CD4-positive, alpha-beta memory T cell (primary cell): Measurements from ENCODE around the gene DNAJC4. TPM values are rescaled to one million over a fixed set of nuclear protein-coding genes. Genes with fewer than 3 reads are reported as not detected.

ENCODE experiments used
- CTCF ChIA-PET: fragments of 350-600 bp; sonication (Branson Sonifier 250); formaldehyde crosslinking; loops from one replicate; lab custom pipeline; 2021; ENCODE audit warnings: inconsistent platforms; ENCODE audit not compliant: partially characterized antibody; lab: Charles Lee
- POLR2A ChIA-PET: fragments of 350-600 bp; sonication (Branson Sonifier 250); formaldehyde crosslinking; loops from one replicate; lab custom pipeline; 2021; ENCODE audit not compliant: partially characterized antibody; lab: Charles Lee
- DNase-seq, 5 donors: peaks; one replicate each; pipeline versions ENCODE4 v3.0.0 to v3.0.0-alpha.2; 2020 to 2022; ENCODE audit warnings: mixed read lengths in 1 of 5
- H3K27ac ChIP-seq: one replicate; pipeline ENCODE4 v1.7.0; 2013; ENCODE audit warnings: low read depth, low read length
- H3K27me3 ChIP-seq: 2 replicates; pipeline ENCODE4 v1.7.0; 2013; ENCODE audit warnings: mild to moderate bottlenecking, low read length, moderate library complexity; ENCODE audit not compliant: insufficient read depth
- H3K36me3 ChIP-seq: 2 replicates; pipeline ENCODE4 v1.7.0; 2013; ENCODE audit warnings: mild to moderate bottlenecking, low read length, moderate library complexity; ENCODE audit not compliant: insufficient read depth
- H3K4me1 ChIP-seq: 2 replicates; pipeline ENCODE4 v1.7.0; 2013; ENCODE audit warnings: mild to moderate bottlenecking, low read length, moderate library complexity; ENCODE audit not compliant: insufficient read depth
- H3K4me3 ChIP-seq, 2 donors: one replicate each; pipeline ENCODE4 v1.7.0; 2013; ENCODE audit warnings: low read length in 2 of 2, mild to moderate bottlenecking in 1 of 2
- H3K9me3 ChIP-seq, 2 donors: one replicate each; pipeline ENCODE4 v1.7.0; 2013; ENCODE audit warnings: low read length in 2 of 2, control low read depth in 1 of 2; ENCODE audit not compliant: control insufficient read depth in 1 of 2
- H3K27ac Mint-ChIP-seq, 7 donors: one replicate each; pipeline ENCODE4 v1.8.0; 2020 to 2021; ENCODE audit warnings: mixed read lengths in 7 of 7, mild to moderate bottlenecking in 6 of 7, inconsistent platforms in 3 of 7, moderate library complexity in 3 of 7
- H3K27me3 Mint-ChIP-seq, 2 donors: one replicate each; pipeline ENCODE4 v1.8.0; 2020 to 2021; ENCODE audit warnings: mixed read lengths in 2 of 2
- H3K36me3 Mint-ChIP-seq, 2 donors: one replicate each; pipeline ENCODE4 v1.8.0; 2020 to 2021; ENCODE audit warnings: mixed read lengths in 2 of 2, inconsistent platforms in 1 of 2, mild to moderate bottlenecking in 1 of 2
- H3K4me1 Mint-ChIP-seq, 4 donors: one replicate each; pipeline ENCODE4 v1.8.0; 2020 to 2021; ENCODE audit warnings: mixed read lengths in 4 of 4, mild to moderate bottlenecking in 1 of 4
- H3K4me3 Mint-ChIP-seq, 8 donors: one replicate each; pipeline ENCODE4 v1.8.0; 2020 to 2021; ENCODE audit warnings: mixed read lengths in 8 of 8, mild to moderate bottlenecking in 7 of 8, moderate library complexity in 6 of 8, inconsistent platforms in 3 of 8
- H3K9me3 Mint-ChIP-seq, 8 donors: one replicate each; pipeline ENCODE4 v1.8.0; 2020 to 2021; ENCODE audit warnings: mixed read lengths in 8 of 8, mild to moderate bottlenecking in 5 of 8, inconsistent platforms in 3 of 8, moderate library complexity in 1 of 8
- intact Hi-C: fragments of 100-400 bp; cut with micrococcal nuclease; formaldehyde crosslinking; loops from one replicate; pipeline ENCODE4 v1.15.1; 2023
- polyA plus RNA-seq, 2 donors: library from polyadenylated mRNA; unstranded; fragments of 300-500 nt; fragmentation: Illumina TruSeq; gene quantifications; one replicate each; pipeline ENCODE4 v1.2.3, GENCODE V29; 2021
- total RNA-seq, 2 experiments: library from RNA; stranded (reverse); gene quantifications; one replicate each; pipeline ENCODE4 v1.2.3, GENCODE V29; 2021

DNAJC4 gene
- total and polyA plus RNA-seq, 4 experiments from 2014 or later, result 15.6 to 64.5 (median 42.1) TPM

DNA sequence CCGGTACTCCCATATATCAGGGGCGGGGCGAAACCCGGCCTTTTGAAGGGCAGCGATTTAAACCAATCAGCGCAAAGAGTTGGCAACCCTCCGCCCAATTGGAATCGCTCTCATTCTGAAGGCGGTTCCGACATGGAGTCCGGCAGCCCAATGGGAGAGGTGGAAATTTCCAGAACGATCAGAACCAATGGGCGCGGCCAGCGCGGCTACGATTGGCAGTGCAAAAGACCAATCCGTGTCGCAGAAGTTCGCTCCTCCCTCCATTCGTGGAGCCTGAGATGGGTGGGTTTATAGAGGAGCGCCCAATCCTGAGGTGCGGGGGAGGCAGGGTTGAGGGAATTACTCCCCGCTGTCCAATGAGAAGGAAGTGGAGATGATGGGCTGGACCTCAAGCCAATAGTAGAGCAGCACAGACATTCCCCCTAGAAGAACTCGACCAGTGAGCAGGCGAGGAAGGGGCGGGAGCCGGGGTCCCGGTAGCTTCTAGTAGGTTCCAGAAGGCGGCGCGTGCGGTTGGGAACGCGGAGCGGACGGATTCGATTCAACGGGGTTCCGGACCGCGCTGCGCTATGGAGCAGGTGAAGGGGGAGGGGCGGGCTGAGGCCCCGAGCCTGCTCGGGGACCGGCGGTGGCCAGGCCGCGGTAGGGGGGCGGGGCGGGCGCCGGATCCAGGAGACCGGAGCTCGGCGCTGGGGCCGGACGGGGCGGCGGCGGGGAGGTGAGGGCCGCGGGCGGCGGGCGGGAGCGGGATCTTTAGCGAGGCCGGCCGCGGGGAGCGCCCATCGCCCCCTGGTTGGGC lies 44.5 kb upstream of the DNAJC4 start, which contains the start of gene STIP1:
STIP1 (plus strand) TSS at position 479 of the 799 bp plus-strand sequence; CDS start at position 570, 91 bp downstream.
- peak within 1 kb of the TSS; percentile 64 to 71 for H3K4me3 ChIP-seq
- H3K27ac Mint-ChIP-seq, result peak within 1 kb of the TSS; percentile 91 to 98 (median 97)

DNA sequence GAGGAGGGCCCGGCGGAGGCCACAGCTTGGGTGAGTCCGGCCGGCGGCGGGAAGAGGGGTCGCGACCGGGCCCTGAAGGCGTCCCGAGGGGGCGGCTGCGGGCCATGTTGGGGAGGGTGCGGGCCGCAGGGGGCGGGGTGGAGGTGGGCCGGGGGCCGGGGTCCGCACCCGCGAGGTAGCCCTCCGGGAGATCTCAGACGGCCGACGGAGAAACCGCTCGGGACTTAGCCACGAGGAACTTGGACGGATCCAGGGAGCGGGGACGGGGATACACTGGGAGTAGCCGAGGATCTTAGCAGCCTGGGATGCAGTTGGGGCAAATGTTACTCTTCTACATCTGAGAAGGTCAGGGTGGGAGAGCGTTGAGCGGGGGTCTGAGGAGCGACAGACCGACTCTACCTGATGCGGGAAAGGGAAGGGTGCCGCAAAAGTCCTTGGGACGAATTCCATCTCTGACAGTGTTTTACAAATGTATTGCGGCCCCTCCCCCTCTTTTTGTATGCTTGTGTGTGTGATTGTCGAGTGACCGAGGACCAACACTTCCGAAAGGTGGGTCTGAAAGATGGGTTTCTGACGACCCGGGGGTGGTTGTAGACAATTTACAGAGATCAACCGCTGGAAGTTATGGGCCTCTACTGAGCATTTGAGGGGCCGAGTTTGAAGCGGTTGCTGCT lies 43.7 kb upstream of the DNAJC4 start:
- intact Hi-C loops, result loop anchor here (1.0 to 5.0 kb wide), 4 partner anchors 40 to 504 kb away; partner anchors contain the start of genes FKBP2, NUDT22, OTUB1 and RTN3
- Mint-ChIP-seq H3K4me1 (peaks cover 11 to 51% (median 32%) of the 10 kb centered on the region in 4 donors), H3K9me3 (peaks cover 0 to 3% (median 0%) of the 10 kb centered on the region in 8 donors), H3K36me3 (peaks cover 0 to 12% of the 10 kb centered on the region in 2 donors), H3K4me3 (no peak overlapping the region), H3K27ac (peak overlapping the region in 1 of 7 donors; percentile 91), H3K27me3 (no peaks in the 10 kb centered on the region)
- ChIA-PET POLR2A (interaction anchor here (0.8 to 6.0 kb wide), 31 partner anchors 10 to 1355 kb away, joined by 3 to 128 read pairs (median 5); partner anchors contain the start of genes BAD, CCDC88B, COX8A and ESRRA), CTCF (interaction anchor here (1.0 to 8.3 kb wide), 8 partner anchors 9 to 131 kb away, joined by 3 to 106 read pairs (median 4); partner anchors contain the start of genes CATSPERZ, FERMT3, PRDX5 and TRMT112)
- peak; percentile 28 to 64 (median 36) for DNase-seq
- H3K27ac ChIP-seq, result no peak overlapping the region
- no peaks in the 10 kb centered on the region for H3K27me3 ChIP-seq
- H3K9me3 ChIP-seq, result no peaks in the 10 kb centered on the region
- H3K4me1 ChIP-seq, result peaks cover 30% of the 10 kb centered on the region
- H3K36me3 ChIP-seq, result no peaks in the 10 kb centered on the region
- no peak overlapping the region for H3K4me3 ChIP-seq

More for the DNA sequence above, 44.5 kb upstream of the DNAJC4 start, which contains the start of gene STIP1:
- Histone ChIP-seq H3K27me3 (no peaks in the 10 kb centered on the region), H3K36me3 (no peaks in the 10 kb centered on the region), H3K27ac (peak within 1 kb of the TSS; percentile 79), H3K9me3 (no peaks in the 10 kb centered on the region), H3K4me1 (peaks cover 29% of the 10 kb centered on the region)
- Mint-ChIP-seq H3K9me3 (peaks cover 0 to 3% (median 0%) of the 10 kb centered on the region in 8 donors), H3K4me3 (peak within 1 kb of the TSS; percentile 95 to 99 (median 97)), H3K4me1 (peaks cover 11 to 52% (median 33%) of the 10 kb centered on the region in 4 donors), H3K36me3 (peaks cover 0 to 12% of the 10 kb centered on the region in 2 donors), H3K27me3 (no peaks in the 10 kb centered on the region)
- intact Hi-C loops, result loop anchor here (1.0 to 5.0 kb wide), 9 partner anchors 18 to 504 kb away; partner anchors contain the start of genes ESRRA, FKBP2, GPR137 and MACROD1
- POLR2A ChIA-PET, result interaction anchor here (0.7 to 6.0 kb wide), 33 partner anchors 10 to 1354 kb away, joined by 3 to 128 read pairs (median 5); partner anchors contain the start of genes BAD, CATSPERZ, CCDC88B and COX8A
- peak; percentile 99 to 100 (median 99) for DNase-seq
- CTCF ChIA-PET, result interaction anchor here (1.0 to 8.3 kb wide), 7 partner anchors 9 to 132 kb away, joined by 3 to 106 read pairs (median 4); partner anchors contain the start of genes CATSPERZ, DNAJC4, FERMT3 and PRDX5

DNA sequence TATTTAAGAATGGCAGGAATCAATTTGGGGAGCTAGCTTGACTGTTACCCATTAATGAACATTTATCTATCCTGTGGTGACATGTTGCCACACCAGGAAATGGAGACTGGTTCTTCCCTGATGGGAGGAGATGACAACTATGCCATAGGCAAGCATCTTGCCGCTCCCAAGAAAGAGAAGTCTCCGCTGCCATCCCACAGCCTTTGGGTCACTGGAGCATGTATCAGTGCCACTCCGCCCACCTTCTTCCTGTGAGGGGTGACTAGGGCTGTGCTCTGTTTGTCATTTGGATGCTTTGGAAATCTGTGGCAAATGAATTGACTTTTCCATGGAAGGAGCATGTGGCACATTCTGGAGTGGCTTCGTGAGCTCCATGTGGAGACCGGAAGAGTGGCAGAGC lies 37.9 kb upstream of the DNAJC4 start:
- no peaks in the 10 kb centered on the region for H3K27me3 Mint-ChIP-seq
- CTCF ChIA-PET, result interaction anchor here (0.8 to 8.3 kb wide), 7 partner anchors 13 to 150 kb away, joined by 3 to 106 read pairs (median 9); partner anchors contain the start of genes CATSPERZ and FERMT3
- Histone ChIP-seq H3K27me3 (no peaks in the 10 kb centered on the region), H3K36me3 (peaks cover 49% of the 10 kb centered on the region), H3K4me3 (no peak overlapping the region), H3K27ac (no peak overlapping the region), H3K4me1 (peaks cover 16% of the 10 kb centered on the region), H3K9me3 (no peaks in the 10 kb centered on the region)
- no peak overlapping the region for H3K4me3 Mint-ChIP-seq
- POLR2A ChIA-PET, result interaction anchor here (0.7 to 1.5 kb wide), 2 partner anchors 12 to 108 kb away, joined by 3 read pairs; partner anchors contain the start of gene CATSPERZ
- H3K9me3 Mint-ChIP-seq, result no peaks in the 10 kb centered on the region
- peaks cover 8 to 45% (median 18%) of the 10 kb centered on the region in 4 donors for H3K4me1 Mint-ChIP-seq
- intact Hi-C loops, result no loop called here
- H3K36me3 Mint-ChIP-seq, result peaks cover 29 to 52% of the 10 kb centered on the region in 2 donors
- no peak overlapping the region for H3K27ac Mint-ChIP-seq
- DNase-seq, result no peak

DNA sequence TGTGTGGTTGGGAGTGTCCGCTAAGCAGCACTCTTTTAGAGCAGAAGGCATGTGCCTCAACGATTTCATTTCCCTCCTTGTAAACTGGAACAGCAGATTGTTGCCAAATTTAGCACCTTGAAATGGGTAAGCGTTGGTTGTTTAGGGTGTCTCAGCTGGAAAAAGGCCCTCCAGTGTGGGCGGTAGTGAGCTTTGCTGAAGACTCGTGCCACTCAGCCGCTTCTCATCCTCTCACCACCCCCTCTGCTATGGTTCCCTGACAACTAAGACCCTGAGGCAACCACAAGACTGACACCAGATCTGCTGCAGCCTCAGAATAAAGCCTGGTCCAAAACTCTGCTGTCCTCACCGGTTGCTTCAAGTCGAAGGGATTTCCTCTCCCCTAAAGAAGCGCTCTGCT lies 33.7 kb upstream of the DNAJC4 start:
- Mint-ChIP-seq H3K9me3 (no peaks in the 10 kb centered on the region), H3K4me3 (no peak overlapping the region), H3K27me3 (no peaks in the 10 kb centered on the region), H3K27ac (peak overlapping the region in 2 of 7 donors; percentile 68 to 70), H3K4me1 (peaks cover 6 to 18% (median 10%) of the 10 kb centered on the region in 4 donors), H3K36me3 (peaks cover 42 to 70% of the 10 kb centered on the region in 2 donors)
- no peak overlapping the region for H3K27ac ChIP-seq
- H3K27me3 ChIP-seq, result no peaks in the 10 kb centered on the region
- H3K9me3 ChIP-seq, result no peaks in the 10 kb centered on the region
- peaks cover 5% of the 10 kb centered on the region for H3K4me1 ChIP-seq
- peaks cover 78% of the 10 kb centered on the region for H3K36me3 ChIP-seq
- POLR2A ChIA-PET, result interaction anchor here (1.9 to 4.1 kb wide), 2 partner anchors 10 kb away, joined by 7 to 19 read pairs; partner anchors contain the start of genes FERMT3 and STIP1
- intact Hi-C loops, result no loop called here
- no peak for DNase-seq
- CTCF ChIA-PET, result interaction anchor here (1.0 to 4.7 kb wide), 4 partner anchors 8 to 108 kb away, joined by 4 to 27 read pairs (median 4); partner anchors contain the start of gene FERMT3
- no peak overlapping the region for H3K4me3 ChIP-seq

DNA sequence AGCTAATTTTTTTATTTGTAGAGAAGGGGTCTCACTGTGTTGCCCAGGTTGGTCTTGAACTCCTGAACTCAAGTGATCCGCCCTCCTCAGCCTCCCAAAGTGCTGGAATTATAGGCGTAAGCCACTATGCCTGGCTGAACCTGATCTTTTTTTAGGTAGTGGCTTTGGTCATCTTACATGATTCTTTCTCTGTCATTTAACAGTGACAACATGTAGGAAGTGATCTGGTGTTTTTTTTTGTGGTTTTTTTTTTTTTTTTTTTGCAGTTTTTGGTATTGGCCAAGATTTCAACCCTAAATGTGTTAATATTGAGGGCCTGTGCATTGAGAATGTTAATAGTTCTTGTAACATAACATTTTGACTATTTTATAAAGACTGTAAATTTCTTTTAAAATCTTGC lies 31.8 kb upstream of the DNAJC4 start:
- no peaks in the 10 kb centered on the region for H3K27me3 ChIP-seq
- H3K4me3 ChIP-seq, result no peak overlapping the region
- peaks cover 4 to 9% (median 7%) of the 10 kb centered on the region in 4 donors for H3K4me1 Mint-ChIP-seq
- peaks cover 80% of the 10 kb centered on the region for H3K36me3 ChIP-seq
- POLR2A ChIA-PET, result interaction anchor here (4.1 to 22.7 kb wide), 2 partner anchors 12 to 35 kb away, joined by 19 to 937 read pairs; partner anchors contain the start of genes DNAJC4, FKBP2, NUDT22 and PLCB3
- no peak overlapping the region for H3K4me3 Mint-ChIP-seq
- H3K4me1 ChIP-seq, result no peaks in the 10 kb centered on the region
- H3K27ac Mint-ChIP-seq, result peak overlapping the region in 1 of 7 donors; percentile 6
- no peaks in the 10 kb centered on the region for H3K9me3 ChIP-seq
- H3K27me3 Mint-ChIP-seq, result no peaks in the 10 kb centered on the region
- no peak for DNase-seq
- H3K9me3 Mint-ChIP-seq, result no peaks in the 10 kb centered on the region
- CTCF ChIA-PET, result interaction anchor here (1.5 kb wide), 1 partner anchor 102 kb away, joined by 3 read pairs; no protein-coding TSS in a partner anchor
- H3K36me3 Mint-ChIP-seq, result peaks cover 49 to 75% of the 10 kb centered on the region in 2 donors
- intact Hi-C loops, result no loop called here
- no peak overlapping the region for H3K27ac ChIP-seq

DNA sequence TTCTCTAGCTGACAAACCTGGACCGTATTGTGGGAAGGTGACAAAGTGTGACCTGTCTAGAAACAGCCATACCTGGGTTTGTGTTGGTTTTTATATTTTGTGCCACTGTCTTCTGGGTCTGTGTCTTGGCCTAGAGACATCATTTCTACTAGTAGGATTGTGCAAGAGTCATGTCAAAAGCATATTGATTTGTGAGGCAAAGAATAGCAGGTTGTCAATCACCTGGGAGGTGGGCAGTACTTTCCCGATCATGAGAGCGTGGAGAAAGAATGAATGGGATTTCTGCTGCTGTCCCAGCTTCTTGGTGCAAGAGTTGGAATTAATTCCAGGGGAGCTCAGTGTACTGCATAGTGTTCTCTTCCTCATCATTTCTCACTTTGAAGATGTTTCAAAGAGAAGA lies 28.8 kb upstream of the DNAJC4 start:
- Histone ChIP-seq H3K9me3 (no peaks in the 10 kb centered on the region), H3K36me3 (peaks cover 60% of the 10 kb centered on the region), H3K27ac (no peak overlapping the region), H3K4me1 (peaks cover 26% of the 10 kb centered on the region), H3K4me3 (no peak overlapping the region), H3K27me3 (no peaks in the 10 kb centered on the region)
- peak overlapping the region in 1 of 7 donors; percentile 14 for H3K27ac Mint-ChIP-seq
- CTCF ChIA-PET, result interaction anchor here (1.4 to 1.6 kb wide), 2 partner anchors 49 to 100 kb away, joined by 6 to 12 read pairs; partner anchors contain the start of gene CATSPERZ
- no peaks in the 10 kb centered on the region for H3K27me3 Mint-ChIP-seq
- H3K36me3 Mint-ChIP-seq, result peaks cover 38 to 62% of the 10 kb centered on the region in 2 donors
- no peak overlapping the region for H3K4me3 Mint-ChIP-seq
- POLR2A ChIA-PET, result interaction anchor here (1.0 to 22.7 kb wide), 5 partner anchors 14 to 103 kb away, joined by 3 to 937 read pairs (median 4); partner anchors contain the start of genes BAD, CATSPERZ, DNAJC4 and FKBP2
- H3K4me1 Mint-ChIP-seq, result peaks cover 10 to 35% (median 25%) of the 10 kb centered on the region in 4 donors
- intact Hi-C loops, result no loop called here
- no peaks in the 10 kb centered on the region for H3K9me3 Mint-ChIP-seq
- DNase-seq, result no peak
